K562 (cell line): ENCODE measurements around the gene CLIC3. TPM values are rescaled to one million over a fixed set of nuclear protein-coding genes. Genes with fewer than 3 reads are reported as not detected.

Source experiments
- BRF1 ChIP-seq: IDR thresholded peaks from 3 replicates; pipeline ENCODE4 v1.6.1; 2011; ENCODE audit warnings: borderline replicate concordance, mild to moderate bottlenecking; ENCODE audit not compliant: insufficient read length; ENCODE audit errors: extremely low read depth
- CC2D1A ChIP-seq: fragments of 450-650 bp; IDR thresholded peaks from 2 replicates; pipeline ENCODE4 v1.6.1; 2017; ENCODE audit warnings: mild to moderate bottlenecking
- DMBX1 ChIP-seq: fragments of 250-450 bp; sonication (Bioruptor Pico); IDR thresholded peaks from 2 replicates; pipeline ENCODE4 v1.8.0; 2022; ENCODE audit warnings: inconsistent platforms, mild to moderate bottlenecking, moderate library complexity, borderline replicate concordance
- ESRRB ChIP-seq: fragments of 250-450 bp; sonication (Bioruptor Pico); IDR thresholded peaks from 2 replicates; pipeline ENCODE4 v1.5.0; 2020; ENCODE audit warnings: mild to moderate bottlenecking, moderate library complexity, borderline replicate concordance
- HDAC8 ChIP-seq: fragments of 450-650 bp; IDR thresholded peaks from 2 replicates; pipeline ENCODE4 v1.6.1; 2016; ENCODE audit warnings: mild to moderate bottlenecking, missing genetic modification characterization, moderate library complexity, missing compliant biosample characterization
- HDGF ChIP-seq: fragments of 450-650 bp; IDR thresholded peaks from 2 replicates; pipeline ENCODE4 v1.6.1; 2016
- KDM5B ChIP-seq: fragments of 200-600 bp; sonication (generic); IDR thresholded peaks from 2 replicates; pipeline ENCODE4 v1.6.1; 2012; ENCODE audit warnings: low read depth, mild to moderate bottlenecking, moderate library complexity, low read length, control low read depth, inconsistent platforms; ENCODE audit not compliant: insufficient replicate concordance
- MCM2 ChIP-seq: fragments of 450-650 bp; IDR thresholded peaks from 2 replicates; pipeline ENCODE4 v1.6.1; 2017; ENCODE audit warnings: low read depth, mild to moderate bottlenecking
- NFE2L1 ChIP-seq: fragments of 450-650 bp; IDR thresholded peaks from 2 replicates; pipeline ENCODE4 v1.6.1; 2016; ENCODE audit warnings: missing genetic modification characterization, low read depth, mild to moderate bottlenecking, missing compliant biosample characterization, moderate library complexity, borderline replicate concordance
- NFYB ChIP-seq: IDR thresholded peaks from 2 replicates; pipeline ENCODE4 v1.6.1; 2011; ENCODE audit warnings: mild to moderate bottlenecking, moderate library complexity; ENCODE audit not compliant: insufficient read length; ENCODE audit errors: extremely low read depth
- NRF1 ChIP-seq, 2 experiments: fragments of 450-650 bp; IDR thresholded peaks in 1 of 2; conservative IDR thresholded peaks in 1 of 2; 2 replicates each; pipeline ENCODE4 v1.6.1; 2014; ENCODE audit warnings: mild to moderate bottlenecking in 2 of 2
- PHF8 ChIP-seq: fragments of 200-600 bp; sonication (generic); IDR thresholded peaks from 2 replicates; pipeline ENCODE4 v1.6.1; 2012; ENCODE audit warnings: mixed run types, mild to moderate bottlenecking, inconsistent platforms, low read length, moderate library complexity, borderline replicate concordance
- RBM22 ChIP-seq: fragments of 200-400 bp; formaldehyde crosslinking; IDR thresholded peaks from 2 replicates; pipeline ENCODE4 v1.6.1; 2018; ENCODE audit warnings: low read length, low read depth; ENCODE audit not compliant: poor library complexity, severe bottlenecking
- RBM34 ChIP-seq: fragments of 200-400 bp; formaldehyde crosslinking; IDR thresholded peaks from 2 replicates; pipeline ENCODE4 v1.6.1; 2018; ENCODE audit warnings: low read length, borderline replicate concordance; ENCODE audit not compliant: insufficient read depth
- SIN3B ChIP-seq: fragments of 450-650 bp; IDR thresholded peaks from 2 replicates; pipeline ENCODE4 v1.6.1; 2017; ENCODE audit warnings: low read depth, mild to moderate bottlenecking, moderate library complexity
- SUPT5H ChIP-seq: fragments of 450-650 bp; IDR thresholded peaks from 2 replicates; pipeline ENCODE4 v1.6.1; 2016
- TARDBP ChIP-seq: fragments of 450-650 bp; IDR thresholded peaks from 2 replicates; pipeline ENCODE4 v1.6.1; 2016
- YY1 ChIP-seq, 3 experiments: IDR thresholded peaks; 2 replicates each; pipeline ENCODE4 v1.6.1; 2011; ENCODE audit warnings: low read length in 2 of 3, mild to moderate bottlenecking in 2 of 3, moderate library complexity in 2 of 3, borderline replicate concordance in 1 of 3, control low read depth in 1 of 3, low read depth in 1 of 3; ENCODE audit not compliant: insufficient read depth in 3 of 3, insufficient replicate concordance in 2 of 3, control insufficient read depth in 1 of 3, insufficient read length in 1 of 3; ENCODE audit errors: extremely low read depth in 1 of 3
- ZNF282 ChIP-seq: sonication (generic); formaldehyde crosslinking; IDR thresholded peaks from 2 replicates; pipeline ENCODE4 v1.8.1; 2023; ENCODE audit warnings: missing genetic modification reagents
- ZNF431 ChIP-seq: sonication (generic); formaldehyde crosslinking; IDR thresholded peaks from 2 replicates; pipeline ENCODE4 v1.8.0; 2022; ENCODE audit warnings: mild to moderate bottlenecking, missing genetic modification reagents
- polyA plus RNA-seq, 8 experiments: library from polyadenylated mRNA; depleted of rRNA in 4 of 8; stranded (reverse) in 5 of 8; unstranded in 3 of 8; fragments of >200 nt; fragmentation: Nextera tagmentation in 2 of 8; fragmentation: Illumina TruSeq in 1 of 8; extraction: Ambion mirVana in 2 of 8; extraction: Trizol in 1 of 8; gene quantifications; 2 replicates each; pipeline versions ENCODE4 v1.2.1 to v1.2.3, GENCODE V29; 2011 to 2014; ENCODE audit warnings: inconsistent platforms in 1 of 8, missing spikeins in 1 of 8
- total RNA-seq, 7 experiments: library from RNA; depleted of rRNA in 6 of 7; stranded (reverse); fragments of >200 nt in 6 of 7; fragmentation: Illumina TruSeq in 2 of 7; extraction: Trizol in 2 of 7; gene quantifications; 2 replicates each; pipeline versions ENCODE4 v1.2.1 to v1.2.3, GENCODE V29; 2011 to 2021; ENCODE audit warnings: low replicate concordance in 1 of 7
- TF ChIP-seq, protein P1 (sequence below): fragments of 450-650 bp; IDR thresholded peaks from 2 replicates; pipeline ENCODE4 v1.7.0; 2016; ENCODE audit warnings: borderline replicate concordance
- TF ChIP-seq, protein P2 (sequence below), 2 experiments: fragments of 450-650 bp; IDR thresholded peaks; 2 replicates each; pipeline ENCODE4 v1.6.1; 2016
- TF ChIP-seq, protein P3 (sequence below), 3 experiments: fragments of 200-800 bp in 1 of 3; sonication (Bioruptor generic) in 1 of 3; sonication (generic) in 1 of 3; formaldehyde crosslinking in 1 of 3; IDR thresholded peaks; 2 replicates each; pipeline versions ENCODE4 v1.6.1 to v1.8.0; 2016 to 2022; ENCODE audit warnings: mild to moderate bottlenecking in 2 of 3, missing compliant biosample characterization in 2 of 3, missing genetic modification characterization in 2 of 3, missing genetic modification reagents in 1 of 3

The CLIC3 gene
- total and polyA plus RNA-seq, 9 of the 15 experiments (the other 6 are each of a cell fraction or from before 2014, with no cell fraction given), result 0.27 to 0.29 TPM; not detected in 7

DNA sequence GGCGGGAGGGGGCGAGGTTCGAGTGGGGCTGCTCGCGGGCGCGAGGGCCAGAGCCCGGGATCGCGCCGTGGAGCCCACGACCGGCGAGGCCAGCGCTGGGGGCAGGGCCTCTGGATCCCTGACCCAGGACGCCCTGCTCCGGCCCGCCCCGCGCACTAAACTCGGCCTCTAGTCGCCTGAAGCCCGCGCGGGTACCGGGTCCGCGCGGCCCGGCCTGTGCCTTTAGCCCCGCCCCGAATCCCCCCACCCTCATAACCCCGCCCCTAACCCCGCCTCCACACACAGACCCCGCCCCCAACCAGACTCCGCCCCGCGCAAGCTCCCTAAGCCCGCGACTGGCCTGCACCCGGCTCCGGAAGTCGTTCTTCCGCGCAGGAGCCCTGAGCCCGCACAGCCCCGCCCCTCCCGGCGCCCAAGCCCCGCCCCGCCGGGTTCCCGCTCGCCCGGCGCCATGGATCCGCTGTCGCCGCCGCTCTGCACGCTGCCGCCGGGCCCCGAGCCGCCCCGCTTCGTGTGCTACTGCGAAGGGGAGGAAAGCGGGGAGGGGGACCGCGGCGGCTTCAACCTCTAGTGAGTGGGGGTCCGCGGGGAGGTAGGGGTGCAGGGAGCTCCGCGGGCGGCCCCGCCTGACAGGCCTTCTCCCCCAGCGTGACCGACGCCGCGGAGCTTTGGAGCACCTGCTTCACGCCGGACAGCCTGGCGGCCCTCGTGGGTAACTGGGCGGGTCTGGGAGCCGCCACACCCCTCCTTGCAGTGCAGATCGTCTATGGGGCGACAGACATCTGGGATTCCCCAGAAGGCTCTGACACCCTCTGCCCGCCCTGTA is 4.2 kb downstream of the CLIC3 start, which contains the start of gene PAXX (continued):
- TF ChIP-seq YY1 (IDR thresholded peaks at IDR 0.05; ENCODE audit: borderline replicate concordance in 1 of 3, control insufficient read depth in 1 of 3, extremely low read depth in 1 of 3, insufficient read depth in 3 of 3, insufficient read length in 1 of 3, insufficient replicate concordance in 2 of 3, low read depth in 1 of 3, low read length in 2 of 3) (peak in 2 of 3 experiments; percentile 83 to 88), ZNF282 (CRISPR knock-in tag) (no peak), SIN3B (peak; percentile 61; the same call in 1 of the 2 replicates), CC2D1A (no peak), HDGF (no peak), RBM34 (no peak), SUPT5H (peak; percentile 57; the same call in 1 of the 2 replicates), KDM5B (peak; percentile 57), RBM22 (no peak), TARDBP (peak; percentile 86), NFE2L1 (no peak), NRF1 (conservative IDR thresholded peaks at IDR 0.05 in 1 of 2, IDR thresholded peaks at IDR 0.05 in 1 of 2) (peak; percentile 14 to 74), BRF1 (no peak), ESRRB (no peak), MCM2 (no peak), DMBX1 (no peak), HDAC8 (tag) (no peak), ZNF431 (CRISPR knock-in tag) (peak; percentile 62; the same call in 1 of the 2 replicates), PHF8 (peak; percentile 81; the same call in 1 of the 2 replicates), NFYB (no peak)
- TF ChIP-seq, protein P1, sequence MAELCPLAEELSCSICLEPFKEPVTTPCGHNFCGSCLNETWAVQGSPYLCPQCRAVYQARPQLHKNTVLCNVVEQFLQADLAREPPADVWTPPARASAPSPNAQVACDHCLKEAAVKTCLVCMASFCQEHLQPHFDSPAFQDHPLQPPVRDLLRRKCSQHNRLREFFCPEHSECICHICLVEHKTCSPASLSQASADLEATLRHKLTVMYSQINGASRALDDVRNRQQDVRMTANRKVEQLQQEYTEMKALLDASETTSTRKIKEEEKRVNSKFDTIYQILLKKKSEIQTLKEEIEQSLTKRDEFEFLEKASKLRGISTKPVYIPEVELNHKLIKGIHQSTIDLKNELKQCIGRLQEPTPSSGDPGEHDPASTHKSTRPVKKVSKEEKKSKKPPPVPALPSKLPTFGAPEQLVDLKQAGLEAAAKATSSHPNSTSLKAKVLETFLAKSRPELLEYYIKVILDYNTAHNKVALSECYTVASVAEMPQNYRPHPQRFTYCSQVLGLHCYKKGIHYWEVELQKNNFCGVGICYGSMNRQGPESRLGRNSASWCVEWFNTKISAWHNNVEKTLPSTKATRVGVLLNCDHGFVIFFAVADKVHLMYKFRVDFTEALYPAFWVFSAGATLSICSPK, result no peak
- TF ChIP-seq, protein P2, sequence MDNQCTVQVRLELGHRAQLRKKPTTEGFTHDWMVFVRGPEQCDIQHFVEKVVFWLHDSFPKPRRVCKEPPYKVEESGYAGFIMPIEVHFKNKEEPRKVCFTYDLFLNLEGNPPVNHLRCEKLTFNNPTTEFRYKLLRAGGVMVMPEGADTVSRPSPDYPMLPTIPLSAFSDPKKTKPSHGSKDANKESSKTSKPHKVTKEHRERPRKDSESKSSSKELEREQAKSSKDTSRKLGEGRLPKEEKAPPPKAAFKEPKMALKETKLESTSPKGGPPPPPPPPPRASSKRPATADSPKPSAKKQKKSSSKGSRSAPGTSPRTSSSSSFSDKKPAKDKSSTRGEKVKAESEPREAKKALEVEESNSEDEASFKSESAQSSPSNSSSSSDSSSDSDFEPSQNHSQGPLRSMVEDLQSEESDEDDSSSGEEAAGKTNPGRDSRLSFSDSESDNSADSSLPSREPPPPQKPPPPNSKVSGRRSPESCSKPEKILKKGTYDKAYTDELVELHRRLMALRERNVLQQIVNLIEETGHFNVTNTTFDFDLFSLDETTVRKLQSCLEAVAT (IDR thresholded peaks at IDR 0.05), result no peak
- TF ChIP-seq, protein P3, sequence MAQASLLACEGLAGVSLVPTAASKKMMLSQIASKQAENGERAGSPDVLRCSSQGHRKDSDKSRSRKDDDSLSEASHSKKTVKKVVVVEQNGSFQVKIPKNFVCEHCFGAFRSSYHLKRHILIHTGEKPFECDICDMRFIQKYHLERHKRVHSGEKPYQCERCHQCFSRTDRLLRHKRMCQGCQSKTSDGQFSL (CRISPR knock-in tag; IDR thresholded peaks at IDR 0.05), result no peak
- TF ChIP-seq, protein P3 (tag; IDR thresholded peaks at IDR 0.05), result no peak; a peak in 1 of 4 replicates
